Neural cell (in vitro differentiated cells): ENCODE results near the gene HSPA12A. TPM values are rescaled to one million over a fixed set of nuclear protein-coding genes. Genes with fewer than 3 reads are reported as not detected.

Experiments
- H2AFZ ChIP-seq: fragments of 200-600, 300-800 bp; sonication (generic), shearing (Covaris generic); 2 replicates; pipeline ENCODE4 v1.6.0; 2014; ENCODE audit warnings: low read depth, mild to moderate bottlenecking, antibody characterized with exemption, low read length, moderate library complexity
- H3F3A ChIP-seq: fragments of 200-600 bp; shearing (Covaris generic); 2 replicates; pipeline ENCODE4 v1.6.1; 2016; ENCODE audit warnings: mild to moderate bottlenecking, moderate library complexity, mixed read lengths, antibody characterized with exemption, low read length; ENCODE audit not compliant: insufficient read depth, poor library complexity, severe bottlenecking
- H3K27ac ChIP-seq: fragments of 200-600, 300-800 bp; sonication (generic), shearing (Covaris generic); 2 replicates; pipeline ENCODE4 v1.5.1; 2014; ENCODE audit warnings: mild to moderate bottlenecking, low read length, moderate library complexity
- H3K27me3 ChIP-seq: fragments of 300-800, 200-600 bp; sonication (generic), shearing (Covaris generic); 2 replicates; pipeline ENCODE4 v1.6.0; 2014; ENCODE audit warnings: mild to moderate bottlenecking, low read depth, low read length, moderate library complexity; ENCODE audit not compliant: insufficient read depth
- H3K36me3 ChIP-seq: fragments of 300-800, 200-600 bp; sonication (generic), shearing (Covaris generic); 2 replicates; pipeline ENCODE4 v1.5.1; 2014; ENCODE audit warnings: mild to moderate bottlenecking, antibody characterized with exemption, low read length, moderate library complexity; ENCODE audit not compliant: insufficient read depth
- H3K4me2 ChIP-seq: fragments of 300-800, 200-600 bp; sonication (generic), shearing (Covaris generic); 2 replicates; pipeline ENCODE4 v1.6.0; 2014; ENCODE audit warnings: mild to moderate bottlenecking, low read length
- H3K4me3 ChIP-seq: fragments of 300-800, 200-600 bp; sonication (generic), shearing (Covaris generic); 2 replicates; pipeline ENCODE4 v1.5.1; 2014; ENCODE audit warnings: mild to moderate bottlenecking, low read length, moderate library complexity
- H3K79me2 ChIP-seq: fragments of 200-600 bp; shearing (Covaris generic); replicated peaks from 2 replicates; pipeline ENCODE4 v1.6.0; 2014; ENCODE audit warnings: mild to moderate bottlenecking, low read length, moderate library complexity; ENCODE audit not compliant: insufficient read depth
- H3K9ac ChIP-seq: fragments of 300-800, 200-600 bp; sonication (generic), shearing (Covaris generic); 2 replicates; pipeline ENCODE4 v1.6.1; 2016; ENCODE audit warnings: mild to moderate bottlenecking, low read length, mixed read lengths
- H3K9me2 ChIP-seq: fragments of 200-600 bp; shearing (Covaris generic); 2 replicates; pipeline ENCODE4 v1.6.1; 2016; ENCODE audit warnings: mild to moderate bottlenecking, low read length, mixed read lengths; ENCODE audit not compliant: insufficient read depth
- H3K9me3 ChIP-seq: fragments of 200-600, 300-800 bp; sonication (generic), shearing (Covaris generic); 2 replicates; pipeline ENCODE4 v1.6.1; 2016; ENCODE audit warnings: mild to moderate bottlenecking, mixed run types, low read length, moderate library complexity, mixed read lengths
- H4K20me1 ChIP-seq: fragments of 200-600 bp; shearing (Covaris generic); 2 replicates; pipeline ENCODE4 v1.6.1; 2016; ENCODE audit warnings: mild to moderate bottlenecking, mixed run types; ENCODE audit not compliant: insufficient read depth
- EP300 ChIP-seq: fragments of 450-650 bp; conservative IDR thresholded peaks from 2 replicates; pipeline ENCODE4 v1.6.1; 2014; ENCODE audit warnings: antibody characterized with exemption, mild to moderate bottlenecking, moderate library complexity; ENCODE audit not compliant: poor library complexity, severe bottlenecking
- EZH2 ChIP-seq: fragments of 200-600, 300-800 bp; shearing (Covaris generic), sonication (generic); IDR thresholded peaks from 2 replicates; pipeline ENCODE4 v1.6.1; 2014; ENCODE audit warnings: antibody characterized with exemption, low read length, borderline replicate concordance, mild to moderate bottlenecking; ENCODE audit not compliant: insufficient read depth, poor library complexity, severe bottlenecking
- MXI1 ChIP-seq: fragments of 450-650 bp; conservative IDR thresholded peaks from 2 replicates; pipeline ENCODE4 v1.6.1; 2014; ENCODE audit warnings: antibody characterized with exemption, mild to moderate bottlenecking; ENCODE audit not compliant: poor library complexity, severe bottlenecking
- POLR2AphosphoS5 ChIP-seq: IDR thresholded peaks from 2 replicates; pipeline ENCODE4 v1.6.1; 2012
- RAD21 ChIP-seq: fragments of 450-650 bp; conservative IDR thresholded peaks from 2 replicates; pipeline ENCODE4 v1.6.1; 2014; ENCODE audit warnings: antibody characterized with exemption, mild to moderate bottlenecking, moderate library complexity
- REST ChIP-seq: IDR thresholded peaks from 2 replicates; pipeline ENCODE4 v1.6.1; 2012; ENCODE audit warnings: borderline replicate concordance
- SMC3 ChIP-seq: fragments of 450-650 bp; conservative IDR thresholded peaks from 2 replicates; pipeline ENCODE4 v1.6.1; 2014; ENCODE audit warnings: antibody characterized with exemption, mild to moderate bottlenecking, moderate library complexity; ENCODE audit not compliant: poor library complexity
- TAF1 ChIP-seq: IDR thresholded peaks from 2 replicates; pipeline ENCODE4 v1.6.1; 2012; ENCODE audit warnings: low read depth
- polyA plus RNA-seq: library from polyadenylated mRNA; depleted of rRNA; stranded (reverse); fragments of >200 nt; gene quantifications from 2 replicates; pipeline ENCODE4 v1.2.3, GENCODE V29; 2014
- TF ChIP-seq, protein P1 (sequence below): fragments of 450-650 bp; IDR thresholded peaks from 2 replicates; pipeline ENCODE4 v1.5.1; 2014; ENCODE audit warnings: antibody characterized with exemption, mild to moderate bottlenecking, moderate library complexity; ENCODE audit not compliant: poor library complexity, severe bottlenecking

HSPA12A gene
- polyA plus RNA-seq, 1 donor from 2014 or later = 5.9 TPM

DNA sequence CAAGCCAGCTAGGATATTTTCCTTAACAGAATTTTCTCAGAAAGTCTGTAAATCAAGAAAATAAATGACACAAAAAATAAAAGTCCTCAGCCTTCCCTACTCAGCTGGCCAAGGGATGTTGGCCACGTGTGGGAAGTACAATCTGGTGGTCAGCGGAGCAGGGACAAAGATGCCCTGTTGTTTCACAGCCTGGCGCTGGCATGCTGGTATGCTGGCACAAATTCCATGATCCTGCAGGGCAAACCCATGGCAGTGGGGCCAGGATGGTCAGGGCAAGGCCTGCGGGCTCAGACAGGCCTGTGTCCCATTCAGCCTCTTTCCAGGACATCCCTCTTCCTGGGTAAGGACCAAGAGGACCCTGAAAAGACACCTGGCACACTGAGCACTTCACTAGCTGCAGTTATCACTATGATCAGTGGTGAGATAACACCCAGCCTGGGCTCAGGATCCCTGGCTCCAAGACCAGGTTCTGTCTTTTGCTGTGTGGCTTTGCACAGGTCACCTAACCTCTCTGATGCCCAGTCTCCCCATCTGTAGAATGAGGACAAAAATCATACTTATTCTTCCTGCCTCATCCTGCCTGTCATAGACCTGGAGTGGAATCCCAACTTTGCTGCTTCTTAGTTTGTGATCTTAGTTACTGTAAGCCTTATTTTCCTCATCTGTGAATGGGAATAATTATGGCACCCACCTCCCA is 10.8 kb upstream of the HSPA12A start:
- Histone ChIP-seq H4K20me1 (no peaks in the 10 kb centered on the region), H3K9ac (no peak overlapping the region), H3K79me2 (no peaks in the 10 kb centered on the region), H3K9me2 (no peaks in the 10 kb centered on the region), H3F3A (no peaks in the 10 kb centered on the region), H3K27ac (no peak overlapping the region), H3K4me2 (no peak overlapping the region), H3K36me3 (no peaks in the 10 kb centered on the region), H3K27me3 (no peaks in the 10 kb centered on the region), H2AFZ (no peak overlapping the region), H3K4me3 (no peak overlapping the region), H3K9me3 (no peaks in the 10 kb centered on the region)
- TF ChIP-seq SMC3 (no peak), REST (no peak), EZH2 (no peak), TAF1 (no peak), POLR2AphosphoS5 (no peak), MXI1 (no peak), RAD21 (no peak), EP300 (no peak)
- TF ChIP-seq, protein P1, sequence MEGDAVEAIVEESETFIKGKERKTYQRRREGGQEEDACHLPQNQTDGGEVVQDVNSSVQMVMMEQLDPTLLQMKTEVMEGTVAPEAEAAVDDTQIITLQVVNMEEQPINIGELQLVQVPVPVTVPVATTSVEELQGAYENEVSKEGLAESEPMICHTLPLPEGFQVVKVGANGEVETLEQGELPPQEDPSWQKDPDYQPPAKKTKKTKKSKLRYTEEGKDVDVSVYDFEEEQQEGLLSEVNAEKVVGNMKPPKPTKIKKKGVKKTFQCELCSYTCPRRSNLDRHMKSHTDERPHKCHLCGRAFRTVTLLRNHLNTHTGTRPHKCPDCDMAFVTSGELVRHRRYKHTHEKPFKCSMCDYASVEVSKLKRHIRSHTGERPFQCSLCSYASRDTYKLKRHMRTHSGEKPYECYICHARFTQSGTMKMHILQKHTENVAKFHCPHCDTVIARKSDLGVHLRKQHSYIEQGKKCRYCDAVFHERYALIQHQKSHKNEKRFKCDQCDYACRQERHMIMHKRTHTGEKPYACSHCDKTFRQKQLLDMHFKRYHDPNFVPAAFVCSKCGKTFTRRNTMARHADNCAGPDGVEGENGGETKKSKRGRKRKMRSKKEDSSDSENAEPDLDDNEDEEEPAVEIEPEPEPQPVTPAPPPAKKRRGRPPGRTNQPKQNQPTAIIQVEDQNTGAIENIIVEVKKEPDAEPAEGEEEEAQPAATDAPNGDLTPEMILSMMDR = no peak

- no peak for TF ChIP-seq EZH2
- no peak for TF ChIP-seq REST
- Histone ChIP-seq H3K79me2 (no peaks in the 10 kb centered on the region), H3K9me2 (no peaks in the 10 kb centered on the region), H3F3A (no peaks in the 10 kb centered on the region), H3K9me3 (no peaks in the 10 kb centered on the region), H4K20me1 (no peaks in the 10 kb centered on the region), H3K4me2 (no peak overlapping the region), H3K36me3 (no peaks in the 10 kb centered on the region), H3K27me3 (no peaks in the 10 kb centered on the region), H3K9ac (no peak overlapping the region), H2AFZ (no peak overlapping the region), H3K27ac (no peak overlapping the region), H3K4me3 (no peak overlapping the region)
Observed at GRCh38 chr10:116752563-116752962, 10.2 kb upstream of the HSPA12A start.
